Measurements from ENCODE around the gene RHD.

- no peak for TF ChIP-seq EZH2phosphoT487 (IDR thresholded peaks at IDR 0.05; ENCODE audit: insufficient read depth, low read depth)
- no peak for TF ChIP-seq EZH2 (IDR thresholded peaks at IDR 0.05; ENCODE audit: insufficient read depth, poor library complexity, severe bottlenecking)
Observed at GRCh38 chr1:25338986-25339385, 66.7 kb downstream of the RHD start.
